ENCODE measurements around the gene MACROD2.

Gene MACROD2

DNA sequence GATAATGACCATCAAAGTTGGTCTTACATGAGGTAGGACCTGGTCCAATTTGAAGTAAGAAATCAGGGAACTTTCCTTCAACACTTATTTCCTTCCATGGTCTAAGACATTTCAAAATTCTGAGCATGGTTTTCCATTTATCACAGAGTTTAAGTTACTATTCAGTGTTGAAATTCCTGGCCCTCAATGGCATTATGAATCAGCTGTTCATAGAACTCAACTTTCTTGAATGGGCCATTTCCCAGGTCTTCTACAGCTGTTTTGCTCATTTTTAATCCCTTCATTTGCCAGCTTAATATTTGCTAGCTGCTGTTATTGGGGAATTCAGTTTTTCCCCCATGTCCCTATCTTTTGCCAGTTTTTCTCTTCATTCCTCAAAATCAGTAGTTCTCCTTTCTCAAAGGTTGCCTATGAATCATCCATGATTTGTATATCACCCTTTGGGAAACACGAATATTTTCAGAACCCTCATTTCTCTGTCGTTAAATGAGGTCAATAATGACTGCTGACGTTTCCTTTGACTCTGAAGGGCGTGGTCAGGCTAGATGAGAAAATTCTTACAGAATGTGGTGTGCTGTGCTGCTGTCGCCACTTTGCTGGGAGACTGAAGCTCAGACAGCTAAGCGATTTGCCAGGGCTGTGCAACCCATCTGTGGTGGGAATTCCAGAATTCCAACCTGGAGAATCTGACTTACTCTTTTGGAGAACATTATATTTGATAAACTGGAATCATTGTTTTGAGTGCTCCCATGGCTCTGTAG lies 558.6 kb downstream of the MACROD2 start:
- DNase-seq = no peak

DNA sequence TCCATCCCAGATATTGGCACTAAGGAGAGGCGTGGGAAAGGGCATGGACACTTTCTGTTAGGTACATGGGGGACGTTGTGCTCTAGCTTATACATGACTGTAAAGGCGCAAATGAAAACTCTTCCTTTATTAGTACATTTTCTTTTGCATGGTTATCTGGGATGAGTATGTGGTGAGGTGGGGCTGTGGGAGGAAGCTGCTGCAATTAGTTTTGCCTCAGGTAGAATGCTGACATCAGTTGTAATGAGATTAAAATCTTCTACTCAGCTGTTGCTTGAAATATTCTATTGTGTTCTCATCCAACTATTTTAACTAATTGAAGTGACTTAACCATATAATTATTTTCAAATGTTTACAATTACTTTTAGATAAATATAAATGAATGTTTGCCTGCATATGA lies 560.4 kb downstream of the MACROD2 start:
- DNase-seq = no peak

DNA sequence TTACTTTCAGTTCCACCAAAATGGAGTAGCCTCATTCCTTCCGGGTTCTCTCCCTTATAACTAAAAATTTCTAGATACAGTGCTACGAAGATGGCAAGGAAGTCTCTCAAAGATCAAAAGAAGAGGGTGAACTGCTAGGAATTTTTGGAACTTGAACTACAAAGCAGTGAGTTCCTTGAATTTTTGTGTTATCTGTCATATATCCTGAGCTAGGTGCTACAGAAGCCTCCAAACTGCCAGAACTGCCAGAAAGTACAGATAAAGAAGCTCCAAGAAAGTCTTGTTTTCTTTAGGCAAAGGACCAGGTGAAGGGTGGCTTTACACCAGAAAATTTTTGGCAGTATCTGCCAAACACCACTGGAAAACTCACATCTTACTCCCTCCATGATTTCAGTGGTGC lies 560.9 kb downstream of the MACROD2 start:
- no peak for DNase-seq

DNA sequence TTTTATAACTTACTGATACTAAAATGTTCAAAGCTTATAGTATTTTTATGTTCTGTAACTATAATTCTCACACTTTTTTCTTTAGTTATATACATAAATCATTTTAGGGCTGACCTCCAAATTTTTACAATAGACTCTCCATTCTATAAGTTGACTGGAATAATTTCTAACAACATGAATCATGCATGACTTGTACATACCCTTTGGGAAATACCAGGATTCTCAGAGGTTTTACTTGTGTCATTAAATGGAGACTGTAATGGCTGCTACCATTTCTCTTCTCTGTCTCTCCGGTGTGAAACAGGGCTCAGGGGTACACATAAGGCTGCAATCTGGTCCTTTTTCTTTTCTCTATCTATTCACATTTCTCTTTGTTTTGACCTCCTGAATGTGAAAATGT lies 564.3 kb downstream of the MACROD2 start:
- no peak for DNase-seq

DNA sequence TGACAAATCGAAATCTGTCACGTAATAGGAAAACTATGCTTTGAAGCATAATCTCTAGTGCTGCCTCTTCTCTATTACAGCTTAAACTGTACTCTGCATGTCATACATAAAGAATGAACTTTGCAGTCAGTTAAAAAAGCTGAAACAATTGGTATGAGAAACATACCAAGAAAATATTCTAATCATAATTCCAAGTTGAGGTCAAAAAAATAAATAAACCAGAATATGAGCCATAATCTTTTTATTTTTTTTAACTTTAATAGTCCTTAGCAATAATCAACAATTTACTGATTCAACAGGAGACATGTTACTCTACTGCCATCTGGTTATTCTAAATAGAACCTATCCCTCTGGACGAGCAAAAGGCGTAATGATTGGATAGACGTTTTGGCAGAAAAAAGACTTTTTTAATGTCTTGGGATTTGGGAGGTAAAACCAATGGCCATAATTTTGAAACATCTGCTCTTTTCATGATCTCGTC lies 566.5 kb downstream of the MACROD2 start:
- no peak for DNase-seq

DNA sequence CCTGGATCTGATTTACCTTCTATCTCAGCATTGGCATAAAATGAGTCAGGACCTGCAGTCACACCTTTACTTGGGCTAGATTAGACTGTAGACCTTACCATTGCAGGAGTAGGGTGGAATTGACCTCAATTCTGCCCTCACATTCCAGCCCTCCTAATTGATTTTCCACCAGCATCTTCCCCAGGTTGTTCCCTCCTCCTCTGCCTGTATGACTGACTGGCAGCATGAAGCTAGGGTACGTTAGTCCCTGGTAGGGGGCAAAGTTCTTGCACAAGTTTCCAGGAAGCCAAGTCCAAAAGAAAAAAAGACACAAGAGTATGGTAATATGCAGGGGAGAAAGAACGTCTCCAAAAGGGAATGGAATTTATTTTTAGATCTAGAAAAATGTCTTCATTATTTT lies 567.7 kb downstream of the MACROD2 start:
- no peak for DNase-seq

DNA sequence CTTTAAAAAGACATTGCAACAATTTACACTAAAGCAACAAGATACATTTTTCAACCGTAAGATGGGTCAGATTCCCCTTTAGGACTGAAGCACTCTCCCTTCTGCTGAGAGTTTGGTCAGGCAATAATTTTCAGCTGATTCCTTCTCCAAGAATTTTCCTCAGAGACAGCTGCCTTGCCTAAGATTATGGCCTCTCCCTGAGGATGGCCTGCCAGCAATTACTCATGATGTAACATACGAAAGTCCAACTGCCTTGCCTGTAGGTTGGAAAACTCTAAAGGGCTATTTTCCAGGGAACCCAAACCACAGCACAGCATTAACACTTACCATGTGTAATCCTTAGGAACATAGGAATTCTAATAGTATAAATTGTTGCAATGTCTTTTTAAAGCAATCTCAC lies 571.2 kb downstream of the MACROD2 start:
- DNase-seq = no peak

DNA sequence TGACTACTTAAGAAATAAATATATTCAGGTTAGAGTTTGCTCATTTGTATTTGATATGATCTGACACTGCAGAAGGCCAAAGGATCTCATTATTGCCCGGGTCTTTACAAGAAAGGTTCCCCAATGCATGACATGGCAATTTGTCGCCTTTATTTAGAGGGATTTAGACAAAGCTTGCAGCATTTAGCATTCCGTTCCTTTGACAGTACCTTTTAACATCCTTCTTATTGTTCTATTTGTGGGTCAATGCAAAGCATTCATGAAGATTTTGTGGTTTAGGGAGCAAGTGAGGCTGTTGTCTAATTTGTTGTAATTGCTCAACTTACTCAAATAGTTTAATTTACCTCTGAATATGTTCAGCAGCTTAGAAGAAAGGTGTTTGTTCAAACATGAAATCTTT lies 572.9 kb downstream of the MACROD2 start:
- DNase-seq = no peak

DNA sequence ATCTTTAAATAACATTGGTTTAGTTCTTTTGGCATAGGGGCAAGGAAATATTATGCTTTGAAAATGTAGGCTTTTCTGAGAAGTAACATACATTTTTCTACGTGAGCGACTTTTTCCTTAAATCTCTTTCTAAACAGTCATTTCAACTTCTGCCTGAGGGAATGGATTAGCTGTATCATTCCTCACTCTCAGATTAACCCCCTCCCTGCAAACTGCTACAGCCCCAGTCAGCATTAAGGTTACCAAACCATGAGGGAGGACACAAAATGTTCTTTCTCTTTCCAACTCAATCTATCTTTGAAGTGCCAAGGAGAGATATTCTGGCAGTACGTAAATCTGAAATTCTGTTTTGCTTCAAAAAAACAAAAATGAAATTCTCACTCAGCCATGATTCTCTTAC lies 573.4 kb downstream of the MACROD2 start:
- DNase-seq = no peak

DNA sequence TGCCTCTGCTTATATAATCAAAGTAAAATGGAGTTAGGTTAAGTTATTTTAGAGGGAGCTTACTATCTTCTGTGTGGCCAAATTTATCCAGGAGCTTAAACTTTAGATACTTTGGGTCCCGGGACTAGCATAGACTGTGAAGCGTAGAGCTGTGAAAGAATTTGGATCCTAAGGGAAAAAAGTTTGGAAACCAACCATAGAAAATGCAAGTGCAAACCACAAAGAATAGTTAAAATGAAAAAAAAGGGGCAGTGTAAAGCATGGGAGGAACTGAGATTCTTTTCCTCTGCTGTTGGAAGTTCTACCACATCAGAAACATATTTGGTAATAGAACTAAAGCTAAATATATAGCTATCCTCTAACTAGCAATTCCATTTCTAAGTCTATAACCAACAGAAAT lies 574.3 kb downstream of the MACROD2 start:
- no peak for DNase-seq

DNA sequence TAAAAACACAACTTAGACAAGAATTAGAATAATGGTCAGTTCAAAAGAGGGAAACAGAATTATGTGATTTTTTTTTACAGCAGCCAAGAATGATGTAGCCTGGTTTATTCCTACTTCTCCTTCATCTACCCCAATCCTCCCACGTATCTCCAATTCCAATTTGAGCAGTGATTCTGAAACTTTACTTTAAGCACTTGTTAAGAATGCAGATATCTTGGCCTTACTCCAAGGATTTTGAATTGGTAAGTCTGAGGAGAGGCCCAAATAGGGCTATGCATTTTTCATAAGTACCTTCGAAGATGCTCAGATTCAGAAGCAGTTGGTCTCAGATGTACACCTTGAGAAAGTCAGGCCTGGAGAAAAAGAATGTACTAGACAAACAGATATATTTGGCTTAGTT lies 575.5 kb downstream of the MACROD2 start:
- no peak for DNase-seq

DNA sequence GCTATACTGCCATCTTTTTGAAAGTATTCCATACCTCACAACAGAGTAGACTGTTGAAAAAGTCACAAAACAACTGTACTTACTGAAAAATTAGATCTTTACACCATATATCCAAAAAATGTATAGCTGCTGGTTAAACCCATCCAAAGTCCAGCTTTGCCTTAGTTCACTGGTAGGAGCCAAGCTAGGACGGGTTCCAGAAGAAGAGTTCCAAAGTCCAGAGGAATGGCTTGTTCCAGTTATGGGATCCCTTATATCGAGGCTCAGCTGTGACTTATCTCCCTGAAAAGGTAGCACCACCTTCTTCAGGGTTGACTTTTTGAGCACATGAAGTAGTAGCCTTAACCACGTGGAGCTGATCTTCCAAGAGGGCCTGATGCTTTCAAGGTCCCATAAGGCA lies 578.4 kb downstream of the MACROD2 start:
- no peak for DNase-seq

DNA sequence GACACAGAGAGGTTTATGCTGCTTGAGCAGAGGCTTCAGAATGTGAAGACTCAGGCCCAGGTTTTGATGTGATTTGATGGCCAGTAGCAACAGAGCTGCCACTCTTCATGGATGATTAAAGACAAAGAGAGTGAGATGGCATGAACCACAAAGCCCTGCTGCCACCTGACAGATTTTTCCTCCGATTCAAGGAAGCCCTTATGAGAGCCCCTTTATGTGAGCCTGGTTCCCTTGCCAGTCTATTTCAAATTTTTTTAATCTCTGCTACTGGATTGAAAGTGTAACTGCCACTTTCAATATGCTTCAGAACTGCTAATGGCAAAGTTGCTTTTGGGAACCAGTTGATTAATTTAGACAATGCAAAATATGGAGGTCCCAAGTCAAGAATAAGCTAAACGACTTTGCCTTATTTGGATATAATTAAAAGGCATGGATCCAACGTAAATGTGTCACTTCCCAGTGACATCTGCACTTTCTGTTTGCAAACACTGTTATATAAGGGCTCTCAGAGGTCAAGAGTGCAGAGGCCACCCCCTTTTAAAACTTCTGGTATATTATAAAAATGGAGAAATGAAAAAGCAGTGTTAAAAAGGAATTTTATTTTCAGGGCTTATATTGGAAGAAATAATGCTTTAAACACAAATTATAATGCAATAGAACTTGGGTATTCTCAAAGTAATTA lies 581.0 kb downstream of the MACROD2 start:
- no peak for DNase-seq

DNA sequence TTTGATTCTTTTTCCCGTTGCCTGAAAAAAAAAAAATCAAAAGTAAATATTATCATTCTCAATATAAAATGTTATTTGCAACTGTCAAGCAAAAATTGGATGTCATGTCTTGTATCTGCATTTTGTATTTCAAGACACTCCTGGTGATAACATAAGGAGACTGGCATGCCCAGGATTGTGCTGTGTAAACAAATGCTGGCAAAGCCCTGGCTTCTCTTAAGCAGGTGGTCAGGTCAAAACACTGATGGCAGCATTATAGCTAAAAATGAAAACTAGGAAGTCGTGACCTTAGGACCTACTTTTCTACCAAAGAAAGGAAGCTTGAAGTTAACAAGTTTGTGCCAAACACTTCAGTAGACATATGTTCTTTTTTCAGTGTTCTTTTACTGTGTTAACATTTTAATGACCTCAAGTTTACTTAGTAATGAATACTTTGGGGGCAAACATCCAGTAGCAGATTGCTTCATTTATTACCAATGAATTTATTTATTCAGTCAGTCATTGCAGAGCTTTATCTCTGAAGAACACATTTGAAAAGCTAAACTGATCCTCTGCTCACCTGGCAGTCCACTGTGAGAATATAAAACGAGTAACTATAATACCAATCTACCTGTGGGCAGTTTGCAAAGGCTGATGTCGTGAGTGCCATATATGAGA lies 585.2 kb downstream of the MACROD2 start:
- DNase-seq = no peak

DNA sequence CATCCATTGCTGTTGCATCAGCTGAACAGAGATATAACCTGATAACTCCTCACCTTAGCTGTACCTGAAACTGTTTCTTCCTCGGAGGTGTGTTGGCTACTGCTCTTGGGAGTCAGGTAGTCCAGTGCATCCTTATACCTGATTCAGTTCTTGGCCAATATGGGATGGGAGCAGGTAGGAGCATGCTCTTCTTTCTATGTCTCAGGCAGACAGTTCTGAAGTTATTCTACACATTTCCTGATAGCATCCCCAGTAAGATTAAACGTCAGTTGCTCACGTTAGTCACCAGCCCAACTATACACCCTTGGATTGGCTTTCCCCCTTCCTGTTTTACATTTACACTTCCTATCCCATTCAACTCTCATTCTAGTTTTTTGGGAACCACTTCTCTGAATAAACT lies 586.4 kb downstream of the MACROD2 start:
- DNase-seq = no peak

DNA sequence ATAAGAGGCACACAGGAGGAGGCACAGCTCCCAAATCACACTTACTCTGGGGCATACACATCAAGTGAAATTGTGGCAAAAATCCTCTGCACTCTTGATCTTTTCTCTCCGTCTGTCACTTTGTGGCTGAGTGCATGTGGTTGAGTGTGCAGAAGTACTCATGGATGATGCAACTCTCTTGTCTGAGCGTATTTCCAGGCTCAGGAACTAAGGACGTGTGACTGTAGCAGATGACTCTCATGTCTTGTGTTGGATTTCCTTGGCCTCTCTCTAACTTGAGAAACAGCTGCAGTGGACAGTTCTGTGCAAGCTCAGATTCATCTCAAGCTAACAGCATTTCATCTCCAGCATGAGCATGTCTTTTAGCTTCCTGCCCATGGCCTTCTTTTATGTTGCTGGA lies 587.5 kb downstream of the MACROD2 start:
- DNase-seq = no peak

DNA sequence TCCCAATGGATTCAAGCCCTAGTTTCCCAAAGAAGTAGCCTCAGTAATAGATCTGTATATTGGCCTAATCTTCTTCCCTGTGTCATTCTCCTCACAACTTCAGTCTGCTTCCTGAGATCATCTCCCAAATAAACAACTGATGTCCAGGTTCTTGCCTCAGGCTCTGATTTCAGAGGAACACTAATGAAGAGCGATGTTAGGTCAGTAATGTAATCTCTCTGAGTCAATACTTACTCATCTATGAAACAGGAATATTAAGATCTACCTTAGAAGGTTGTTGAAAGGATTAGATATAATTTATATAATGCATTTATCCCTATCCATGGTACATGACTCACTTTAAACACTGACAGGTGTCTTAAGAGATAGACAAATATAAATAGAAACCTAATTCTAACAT lies 588.1 kb downstream of the MACROD2 start:
- DNase-seq = no peak

DNA sequence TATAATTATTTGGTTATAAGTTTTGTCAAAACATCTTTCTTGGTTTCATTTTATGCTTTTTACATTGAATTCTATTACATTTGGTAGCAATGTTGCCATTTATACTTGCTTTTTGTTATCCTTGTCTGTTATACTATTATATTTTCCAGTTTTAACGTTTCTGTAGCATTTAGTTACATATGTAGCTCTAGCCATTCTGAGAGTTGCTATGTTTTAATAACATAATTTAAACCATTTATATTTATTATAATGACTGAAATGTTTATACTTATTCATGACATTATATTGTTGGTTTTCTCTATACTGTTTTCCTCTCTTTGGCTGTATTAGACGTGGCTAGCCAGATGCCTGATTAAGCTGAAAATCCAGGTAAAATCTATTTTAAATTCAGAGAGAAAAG lies 594.1 kb downstream of the MACROD2 start:
- DNase-seq = no peak

DNA sequence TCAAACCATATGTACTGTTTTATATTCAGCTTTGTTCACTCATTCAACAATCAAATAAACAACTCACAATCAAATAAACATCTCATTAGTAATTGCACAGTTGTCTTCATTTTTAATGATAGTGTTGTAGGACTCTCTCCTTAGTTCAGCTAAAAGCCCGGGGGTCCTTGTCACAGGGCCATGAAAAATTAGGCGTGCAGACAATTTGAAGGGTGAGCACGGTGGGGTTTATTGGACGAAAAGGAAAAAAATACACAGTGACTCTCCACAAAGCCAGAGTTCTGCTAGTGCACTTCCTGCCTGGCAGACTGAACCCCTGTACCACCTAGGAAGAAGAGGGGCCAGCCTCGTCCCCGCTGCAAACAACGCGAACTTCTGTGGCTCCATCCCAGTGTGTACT lies 599.7 kb downstream of the MACROD2 start:
- no peak for DNase-seq

DNA sequence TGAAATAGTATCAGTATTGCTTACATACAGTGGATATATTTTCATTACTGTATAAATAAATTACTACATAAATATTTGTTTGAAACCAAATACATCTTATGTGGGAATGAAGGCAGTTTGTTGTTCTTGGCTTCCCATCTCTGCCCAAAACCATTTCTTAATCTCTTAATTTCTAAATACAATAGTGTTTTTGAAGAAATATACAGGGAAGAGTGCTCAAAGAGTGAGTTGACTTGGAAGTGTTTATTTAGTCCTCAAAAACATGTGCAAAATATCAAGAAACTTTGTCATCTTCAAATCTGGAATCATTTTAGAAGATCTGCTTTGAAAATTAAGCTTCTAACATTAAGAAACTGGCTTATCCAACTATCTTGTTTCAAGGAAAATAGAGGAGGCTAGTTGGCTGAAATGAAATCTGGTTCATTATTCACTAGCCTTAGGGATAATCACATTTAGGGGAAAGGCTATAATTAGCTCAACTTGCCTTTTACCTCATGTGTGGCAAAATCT lies 601.9 kb downstream of the MACROD2 start:
- DNase-seq = no peak

DNA sequence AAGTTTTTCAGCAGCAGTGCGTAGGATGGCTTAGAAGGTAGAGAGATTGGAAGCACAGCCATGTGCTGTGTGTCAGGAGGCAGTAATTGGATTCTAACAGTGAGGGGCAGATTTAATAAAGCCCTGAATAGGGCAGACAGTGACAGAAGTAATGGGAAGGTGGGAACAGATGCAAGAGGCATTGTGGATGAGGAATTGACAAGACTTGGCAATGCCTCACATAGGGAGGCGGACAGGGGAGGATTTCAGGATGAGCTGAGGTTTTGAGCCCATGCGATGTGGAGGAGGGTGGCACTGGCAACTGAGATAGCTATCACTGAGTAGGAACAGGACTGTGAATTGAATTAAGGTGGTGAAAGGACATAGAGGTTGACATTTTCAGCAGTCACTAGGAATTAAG lies 604.3 kb downstream of the MACROD2 start:
- DNase-seq = no peak

DNA sequence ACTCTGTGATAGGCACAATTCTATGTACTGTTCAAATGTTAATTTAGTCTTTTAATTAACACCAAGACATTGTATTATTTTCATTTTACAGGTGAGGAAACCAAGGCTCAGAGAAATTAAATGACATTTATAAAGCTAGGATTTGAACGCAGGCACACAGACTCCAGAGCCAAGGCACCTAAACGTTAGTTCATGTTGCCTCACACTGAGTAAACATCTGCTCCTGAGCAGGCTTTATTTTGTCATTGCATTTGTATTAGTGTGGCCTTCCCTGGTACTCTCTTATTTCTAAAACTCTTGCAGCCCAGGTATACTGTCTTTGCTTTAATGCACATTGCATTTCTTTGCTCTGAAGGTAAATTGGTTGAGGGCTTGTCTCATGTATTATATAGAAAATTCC lies 605.2 kb downstream of the MACROD2 start:
- no peak for DNase-seq

DNA sequence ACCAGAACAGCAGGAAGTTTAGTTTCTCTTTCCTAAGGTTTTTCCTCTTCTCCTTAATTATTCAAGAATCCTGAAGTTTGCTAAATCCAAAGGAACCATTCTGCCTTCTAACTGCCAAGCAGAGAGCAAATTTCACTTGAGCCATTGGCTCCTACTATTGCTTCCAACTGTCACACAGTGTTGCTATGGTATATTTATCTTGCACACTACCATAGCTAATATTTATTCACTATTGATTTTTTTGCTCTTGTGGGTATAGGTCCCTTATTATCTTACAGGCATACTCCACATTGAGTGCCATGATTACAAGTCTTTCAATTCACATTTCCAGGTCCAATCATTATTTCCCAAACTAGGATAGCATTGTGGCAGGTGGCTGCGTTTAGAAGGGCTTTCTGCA lies 608.8 kb downstream of the MACROD2 start:
- no peak for DNase-seq
